Stimulated activated CD4-positive, alpha-beta T cell treated with anti-CD3 and anti-CD28 coated beads, Interleukin-4, amount 100 ng/mL, for 24 hours (primary cell): Measurements from ENCODE around the gene C16orf46.
"Not testable (repeated sequence)": the region's sequence is repeated elsewhere in the genome, so short reads cannot be mapped to it uniquely, and the experiment has no call there.

Experiments used
- DNase-seq: peaks from one replicate; pipeline ENCODE4 v3.0.0-alpha.2; 2020

Gene C16orf46

GRCh38 chr16:81077076-81077940 lies at the start of gene C16orf46:
Gene C16orf46 (minus strand): TSS chr16:81077238. CDS start chr16:81063955, 13,283 bp downstream.
- peak; percentile 98 for DNase-seq

GRCh38 chr16:81123092-81123852 lies 46.2 kb upstream of the C16orf46 start:
- DNase-seq, result no peak

GRCh38 chr16:81121474-81121990 lies 44.5 kb upstream of the C16orf46 start:
- no peak for DNase-seq

GRCh38 chr16:81117436-81117835 lies 40.4 kb upstream of the C16orf46 start:
- no peak for DNase-seq

- no peak for DNase-seq
These were observed 39.2 kb upstream of the C16orf46 start for GRCh38 chr16:81116285-81116684.

- no peak for DNase-seq
These were observed 35.4 kb upstream of the C16orf46 start for GRCh38 chr16:81112453-81112852.

- not testable (repeated sequence) for DNase-seq
These were observed 32.2 kb upstream of the C16orf46 start for GRCh38 chr16:81109274-81109673.

GRCh38 chr16:81107511-81107910 lies 30.5 kb upstream of the C16orf46 start:
- DNase-seq, result no peak

- no peak for DNase-seq
These were observed 29.9 kb upstream of the C16orf46 start for GRCh38 chr16:81106826-81107503.

GRCh38 chr16:81105946-81106345 lies 28.9 kb upstream of the C16orf46 start:
- no peak for DNase-seq

- DNase-seq, result no peak
These were observed 24.7 kb upstream of the C16orf46 start for GRCh38 chr16:81101702-81102101.

- no peak for DNase-seq
These were observed 22.9 kb upstream of the C16orf46 start for GRCh38 chr16:81099958-81100357.

GRCh38 chr16:81097230-81097629 lies 20.2 kb upstream of the C16orf46 start:
- DNase-seq, result no peak

GRCh38 chr16:81096715-81097208 lies 19.7 kb upstream of the C16orf46 start:
- DNase-seq, result peak; percentile 8

- peak; percentile 99 for DNase-seq
These were observed 19.1 kb upstream of the C16orf46 start, which contains the start of gene GCSH for GRCh38 chr16:81095953-81096714. Gene GCSH (minus strand): TSS chr16:81096395. CDS start chr16:81096278, 117 bp downstream.

- DNase-seq, result no peak
These were observed 18.6 kb upstream of the C16orf46 start for GRCh38 chr16:81095653-81095952.

GRCh38 chr16:81094771-81095251 lies 17.8 kb upstream of the C16orf46 start:
- DNase-seq, result no peak

- DNase-seq, result no peak
These were observed 11.8 kb upstream of the C16orf46 start for GRCh38 chr16:81088836-81089235.

- DNase-seq, result no peak
These were observed 4.0 kb upstream of the C16orf46 start for GRCh38 chr16:81081014-81081413.

- no peak for DNase-seq
These were observed 3.2 kb upstream of the C16orf46 start for GRCh38 chr16:81080233-81080632.

- peak; percentile 92 for DNase-seq
These were observed 417 bp downstream of the C16orf46 start for GRCh38 chr16:81076566-81077075.
